Activated CD4-positive, alpha-beta T cell treated with anti-CD3 and anti-CD28 coated beads for 36 hours (primary cell): ENCODE data around the gene CTPS1. TPM values are rescaled to one million over a fixed set of nuclear protein-coding genes. Genes with fewer than 3 reads are reported as not detected.
A peak's percentile ranks its signal among the peaks of the same experiment; 100 is the strongest.

Source experiments
- ATAC-seq: fragments of 200-7000 bp; cut with Tn5 transposase; one replicate; pipeline ENCODE4 v1.10.0; 2021; ENCODE audit warnings: mild to moderate bottlenecking, moderate library complexity
- CTCF ChIA-PET: fragments of 350-600 bp; sonication (Branson Sonifier 250); formaldehyde crosslinking; loops from one replicate; lab custom pipeline; 2021; ENCODE audit warnings: antibody characterized with exemption; lab: Charles Lee
- POLR2A ChIA-PET: fragments of 350-600 bp; sonication (Branson Sonifier 250); formaldehyde crosslinking; loops from one replicate; lab custom pipeline; 2021; ENCODE audit warnings: antibody characterized with exemption, inconsistent platforms; lab: Charles Lee
- DNase-seq: peaks from one replicate; pipeline ENCODE4 v3.0.0-alpha.2; 2020
- H3K27ac Mint-ChIP-seq: one replicate; pipeline ENCODE4 v1.8.0; 2021; ENCODE audit warnings: mixed read lengths
- H3K27me3 Mint-ChIP-seq: one replicate; pipeline ENCODE4 v1.8.0; 2021; ENCODE audit warnings: mixed read lengths
- H3K36me3 Mint-ChIP-seq: one replicate; pipeline ENCODE4 v1.8.0; 2021; ENCODE audit warnings: low read depth, mixed read lengths
- H3K4me1 Mint-ChIP-seq: one replicate; pipeline ENCODE4 v1.8.0; 2021; ENCODE audit warnings: mixed read lengths
- H3K4me3 Mint-ChIP-seq: one replicate; pipeline ENCODE4 v1.8.0; 2021; ENCODE audit warnings: mild to moderate bottlenecking, moderate library complexity, mixed read lengths
- H3K9me3 Mint-ChIP-seq: one replicate; pipeline ENCODE4 v1.8.0; 2021; ENCODE audit warnings: low read depth, mixed read lengths
- intact Hi-C, 2 experiments: fragments of 100-400 bp; cut with DNase I in 1 of 2; cut with micrococcal nuclease in 1 of 2; formaldehyde crosslinking; loops; one replicate each; pipeline versions ENCODE4 v1.14.2 to v1.15.1; 2022 to 2024; cut with DNase I, micrococcal nuclease
- total RNA-seq, 2 experiments: library from RNA; stranded (reverse); gene quantifications; one replicate each; pipeline ENCODE4 v1.2.3, GENCODE V29; 2021

The CTPS1 gene
- total RNA-seq, 2 experiments from 2014 or later: 89.5 to 106 TPM

DNA sequence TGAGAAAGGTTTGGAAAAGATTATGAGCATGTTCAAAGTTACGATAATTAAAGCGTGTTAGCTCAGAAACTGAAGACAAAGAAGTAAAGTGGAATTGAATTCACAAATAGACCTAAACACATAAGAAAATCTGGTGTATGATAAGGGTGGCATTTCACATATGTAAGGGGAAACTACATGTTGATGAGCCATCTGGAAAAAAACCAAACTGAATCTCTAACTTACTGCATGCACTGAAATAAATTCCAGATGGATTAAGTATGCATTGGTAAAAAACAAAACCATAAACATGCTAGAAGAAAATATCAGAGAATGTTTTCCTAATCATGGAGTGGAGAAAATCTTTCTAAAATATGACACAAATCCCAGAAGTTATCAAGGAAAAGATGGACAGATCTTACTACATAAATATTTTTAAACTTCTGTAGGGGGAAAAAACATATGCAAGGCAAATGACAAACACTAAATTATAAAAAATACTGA is 34.0 kb upstream of the CTPS1 start:
- Mint-ChIP-seq H3K27me3 (peaks cover 9% of the 10 kb centered on the region), H3K4me1 (no peaks in the 10 kb centered on the region), H3K36me3 (no peaks in the 10 kb centered on the region), H3K9me3 (no peaks in the 10 kb centered on the region), H3K27ac (no peak overlapping the region), H3K4me3 (no peak overlapping the region)
- no peak for ATAC-seq
- POLR2A ChIA-PET: no interaction called here
- intact Hi-C loops: no loop called here
- no peak for DNase-seq
- CTCF ChIA-PET: interaction anchor here (0.7 to 12.3 kb wide), 2 partner anchors 7 to 170 kb away, joined by 3 to 140 read pairs; no protein-coding TSS in a partner anchor

DNA sequence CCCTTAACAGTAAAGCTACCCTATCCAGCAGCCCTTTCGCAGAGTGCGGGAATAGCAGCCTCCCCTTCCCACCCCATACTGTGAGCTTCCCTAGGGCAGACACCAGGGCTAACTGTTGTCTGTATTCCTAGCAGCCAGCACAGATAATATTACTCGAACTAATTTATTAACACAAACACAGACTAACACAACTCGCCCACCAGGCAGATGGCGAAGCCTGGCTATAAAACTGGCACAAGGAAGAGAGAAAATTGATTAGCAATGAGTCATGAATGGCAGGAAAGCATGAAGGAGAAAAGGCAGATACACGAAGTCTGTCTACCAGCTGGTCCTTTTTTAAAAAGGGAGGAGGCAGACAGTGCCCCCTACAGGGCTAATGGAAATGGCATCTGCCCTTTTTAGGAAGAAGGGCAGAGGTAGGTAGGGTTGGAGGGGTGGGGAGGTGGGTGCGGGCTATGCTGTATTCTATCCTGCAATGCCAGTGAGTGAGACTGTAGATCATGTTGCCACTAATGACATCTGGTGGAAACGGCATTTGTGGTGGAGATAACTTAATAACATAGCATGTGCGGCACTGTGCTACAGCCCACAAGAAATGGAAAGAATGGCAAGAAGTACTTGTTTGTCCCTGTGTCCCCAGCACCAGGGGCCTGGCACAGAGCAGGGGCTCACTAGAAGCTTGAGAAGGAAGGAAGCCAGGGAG is 30.6 kb upstream of the CTPS1 start:
- Mint-ChIP-seq H3K36me3 (no peaks in the 10 kb centered on the region), H3K4me3 (no peak overlapping the region), H3K27me3 (peaks cover 17% of the 10 kb centered on the region), H3K4me1 (no peaks in the 10 kb centered on the region), H3K27ac (no peak overlapping the region), H3K9me3 (no peaks in the 10 kb centered on the region)
- DNase-seq (peak; percentile 78), ATAC-seq (peak; percentile 85)
- ChIA-PET CTCF (interaction anchor here (0.5 to 11.1 kb wide), 27 partner anchors 9 to 466 kb away, joined by 3 to 140 read pairs (median 4); no protein-coding TSS in a partner anchor), POLR2A (no interaction called here)
- intact Hi-C loops: loop anchor here in 1 of 2 experiments (1.0 kb wide), 1 partner anchor 101 kb away; no protein-coding TSS in a partner anchor

DNA sequence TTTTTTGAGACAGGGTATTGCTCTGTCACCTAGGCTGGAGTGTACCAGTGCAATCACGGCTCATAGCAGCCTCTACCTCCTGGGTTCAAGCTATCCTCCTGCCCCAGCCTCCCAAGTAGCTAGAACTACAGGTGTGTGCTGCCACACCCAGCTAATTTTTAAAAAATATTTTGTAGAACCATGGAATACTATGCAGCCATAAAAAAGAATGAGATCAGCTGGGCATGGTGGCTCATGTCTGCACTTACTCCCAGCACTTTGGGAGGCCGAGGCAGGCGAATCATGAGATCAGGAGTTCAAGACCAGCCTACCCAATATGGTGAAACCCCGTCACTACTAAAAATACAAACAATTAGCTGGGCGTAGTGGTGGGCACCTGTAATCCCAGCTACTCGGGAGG is 29.9 kb upstream of the CTPS1 start:
- no peaks in the 10 kb centered on the region for H3K9me3 Mint-ChIP-seq
- intact Hi-C loops: loop anchor here in 1 of 2 experiments (1.0 kb wide), 1 partner anchor 101 kb away; no protein-coding TSS in a partner anchor
- H3K27ac Mint-ChIP-seq: no peak overlapping the region
- POLR2A ChIA-PET: no interaction called here
- DNase-seq (no peak), ATAC-seq (no peak)
- H3K36me3 Mint-ChIP-seq: no peaks in the 10 kb centered on the region
- H3K27me3 Mint-ChIP-seq: peaks cover 24% of the 10 kb centered on the region
- no peaks in the 10 kb centered on the region for H3K4me1 Mint-ChIP-seq
- no peak overlapping the region for H3K4me3 Mint-ChIP-seq
- CTCF ChIA-PET: interaction anchor here (0.5 to 11.1 kb wide), 22 partner anchors 9 to 465 kb away, joined by 3 to 140 read pairs (median 4); no protein-coding TSS in a partner anchor

DNA sequence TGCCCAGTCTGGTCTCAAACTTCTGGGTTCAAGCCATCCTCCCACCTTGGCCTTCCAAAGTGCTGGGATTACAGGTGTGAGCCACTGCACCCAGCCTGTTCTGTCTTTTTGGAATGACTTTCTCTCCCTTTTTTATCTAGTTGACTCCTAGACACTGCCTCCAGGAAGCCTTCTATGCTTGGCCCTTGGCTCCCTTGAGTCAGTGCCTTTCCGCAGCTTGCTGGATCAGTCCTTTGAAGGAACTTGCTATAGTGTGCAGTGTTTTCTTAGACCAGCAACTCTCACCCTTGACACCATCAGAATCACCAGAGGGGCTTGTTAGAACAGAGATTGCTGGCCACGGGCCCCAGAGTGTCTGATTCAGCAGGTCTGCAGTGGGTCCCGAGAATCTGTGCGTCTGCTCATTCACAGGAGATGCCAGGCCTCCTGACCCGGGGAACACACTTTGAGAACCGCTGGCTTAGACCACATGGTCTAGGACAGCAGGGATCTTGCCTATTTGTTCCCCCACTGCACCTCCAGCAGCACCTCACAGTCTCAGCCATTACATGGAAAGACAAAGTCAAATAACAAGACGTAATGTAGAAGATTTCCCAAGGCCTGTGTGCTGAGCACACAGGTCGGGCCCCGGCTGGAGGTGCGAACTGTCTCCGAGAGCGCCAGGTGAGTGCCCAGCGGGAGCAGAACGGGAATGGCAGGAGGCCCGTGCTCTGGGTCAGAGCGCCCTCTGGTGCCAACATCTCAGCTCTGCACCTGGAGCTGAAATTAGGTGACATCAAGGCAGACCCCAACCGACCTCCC is 27.4 kb upstream of the CTPS1 start:
- Mint-ChIP-seq H3K36me3 (no peaks in the 10 kb centered on the region), H3K27me3 (peaks cover 25% of the 10 kb centered on the region), H3K4me3 (no peak overlapping the region), H3K27ac (no peak overlapping the region), H3K9me3 (no peaks in the 10 kb centered on the region), H3K4me1 (no peaks in the 10 kb centered on the region)
- DNase-seq (peak; percentile 75), ATAC-seq (peak; percentile 72)
- CTCF ChIA-PET: interaction anchor here (0.5 to 11.1 kb wide), 54 partner anchors 9 to 995 kb away, joined by 3 to 140 read pairs (median 4); partner anchors contain the start of genes CITED4 and ZNF684
- intact Hi-C loops: loop anchor here (1.0 to 10.0 kb wide), 6 partner anchors 101 to 810 kb away; partner anchors contain the start of gene KCNQ4 (in 1 of the 2)
- POLR2A ChIA-PET: interaction anchor here (0.6 kb wide), 1 partner anchor 780 kb away, joined by 3 read pairs; no protein-coding TSS in a partner anchor

DNA sequence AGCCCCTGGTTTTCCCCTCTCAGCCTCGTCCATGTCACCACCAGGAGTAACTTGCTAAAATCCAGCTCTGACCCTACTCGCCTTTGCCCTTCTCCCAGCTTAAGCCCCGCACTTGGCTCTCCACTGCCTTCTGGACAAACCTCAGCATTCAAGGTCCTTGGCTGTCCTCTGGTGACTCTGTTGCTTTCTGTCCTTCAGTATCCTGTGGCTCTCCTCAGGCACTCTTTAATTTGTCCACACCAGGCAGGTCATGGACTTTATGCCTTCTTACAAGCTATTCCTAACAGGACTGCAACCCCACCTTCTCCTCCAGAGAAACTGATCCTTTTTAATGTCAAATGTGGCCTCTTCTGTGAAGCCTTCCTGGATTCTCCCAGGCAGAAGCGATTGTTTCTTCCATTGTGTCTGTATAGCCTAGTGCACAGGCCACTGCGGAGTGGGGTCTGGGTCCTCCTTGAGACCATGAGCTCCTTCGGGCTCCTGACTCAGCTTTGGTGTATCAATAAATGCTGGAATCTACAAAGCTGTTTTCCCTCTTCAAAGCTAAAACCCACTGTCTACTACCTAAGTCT is 26.7 kb upstream of the CTPS1 start:
- no peaks in the 10 kb centered on the region for H3K36me3 Mint-ChIP-seq
- no peak overlapping the region for H3K4me3 Mint-ChIP-seq
- POLR2A ChIA-PET: interaction anchor here (0.6 kb wide), 2 partner anchors 187 to 780 kb away, joined by 3 to 4 read pairs; no protein-coding TSS in a partner anchor
- CTCF ChIA-PET: interaction anchor here (0.5 to 11.1 kb wide), 47 partner anchors 9 to 995 kb away, joined by 3 to 140 read pairs (median 4); partner anchors contain the start of genes CITED4 and ZNF684
- intact Hi-C loops: loop anchor here (1.0 to 10.0 kb wide), 6 partner anchors 102 to 811 kb away; partner anchors contain the start of gene KCNQ4 (in 1 of the 2)
- no peaks in the 10 kb centered on the region for H3K4me1 Mint-ChIP-seq
- peaks cover 25% of the 10 kb centered on the region for H3K27me3 Mint-ChIP-seq
- no peaks in the 10 kb centered on the region for H3K9me3 Mint-ChIP-seq
- DNase-seq (no peak), ATAC-seq (no peak)
- H3K27ac Mint-ChIP-seq: no peak overlapping the region

DNA sequence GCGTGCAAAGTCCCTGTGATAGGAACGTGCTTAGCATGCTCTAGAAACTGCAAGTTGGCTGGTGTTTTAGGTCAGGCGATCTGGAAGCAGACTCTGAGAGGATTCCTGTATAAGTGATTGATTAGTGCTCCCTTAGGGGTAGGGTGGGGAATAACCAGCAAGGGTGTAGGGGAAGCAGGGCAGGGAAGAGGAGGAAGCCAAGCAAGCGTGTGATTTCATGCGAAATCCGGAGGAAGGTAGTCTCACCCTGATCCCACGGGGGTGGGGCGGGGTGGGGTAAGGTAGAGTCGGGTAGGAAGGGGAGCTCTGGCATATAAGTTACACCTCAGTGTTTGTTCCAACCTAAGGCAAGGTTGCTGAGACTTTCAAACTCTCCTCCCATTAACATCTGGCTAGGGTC is 24.9 kb upstream of the CTPS1 start:
- Mint-ChIP-seq H3K4me3 (no peak overlapping the region), H3K4me1 (no peaks in the 10 kb centered on the region), H3K9me3 (no peaks in the 10 kb centered on the region), H3K36me3 (no peaks in the 10 kb centered on the region), H3K27me3 (peaks cover 23% of the 10 kb centered on the region), H3K27ac (no peak overlapping the region)
- ChIA-PET CTCF (interaction anchor here (0.6 to 11.1 kb wide), 5 partner anchors 11 to 724 kb away, joined by 3 to 140 read pairs (median 3); no protein-coding TSS in a partner anchor), POLR2A (no interaction called here)
- intact Hi-C loops: loop anchor here (5.0 to 10.0 kb wide), 2 partner anchors 170 to 812 kb away; partner anchors contain the start of gene KCNQ4 (in 1 of the 2)
- DNase-seq: no peak
- no peak for ATAC-seq

DNA sequence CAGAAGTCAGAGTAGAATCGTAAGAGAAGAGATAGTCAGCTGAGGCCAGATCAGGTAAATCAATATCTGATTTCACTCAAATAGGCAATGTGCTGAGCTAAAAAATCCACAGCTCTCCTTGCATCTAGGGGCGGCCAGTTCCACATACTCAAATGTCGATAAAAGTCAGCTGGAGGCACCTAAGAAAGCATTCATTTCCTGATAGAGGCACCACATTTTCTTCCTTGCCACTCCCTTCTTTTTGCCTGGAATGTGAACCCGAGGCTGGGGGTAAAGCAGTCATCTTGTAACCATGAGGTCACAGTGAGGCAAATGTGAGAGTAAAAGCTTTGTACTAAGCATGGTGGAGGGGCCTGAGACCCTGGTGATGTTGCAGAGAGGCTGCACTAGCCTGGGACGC is 24.2 kb upstream of the CTPS1 start:
- intact Hi-C loops: loop anchor here in 1 of 2 experiments (10.0 kb wide), 1 partner anchor 170 kb away; the partner anchor contains the start of gene KCNQ4
- POLR2A ChIA-PET: no interaction called here
- no peak overlapping the region for H3K4me3 Mint-ChIP-seq

DNA sequence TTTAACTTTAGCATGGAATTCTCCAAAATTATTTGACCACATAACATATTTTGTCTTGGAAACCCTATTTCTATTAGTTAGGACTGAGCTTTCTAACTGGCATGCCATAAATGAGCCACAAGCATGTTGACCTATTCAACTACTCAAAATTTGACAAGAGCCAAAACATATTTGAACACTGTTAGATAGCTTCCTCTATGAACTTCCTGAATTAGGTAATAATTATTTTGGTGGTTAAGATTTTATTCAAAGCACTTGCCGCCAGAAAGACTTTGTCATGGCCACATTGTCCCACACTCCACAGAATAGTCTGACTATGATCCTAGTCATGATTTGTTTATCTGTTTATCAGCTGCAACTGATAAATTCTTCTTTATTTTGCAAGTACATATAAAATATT is 23.1 kb upstream of the CTPS1 start:
- ChIA-PET POLR2A (interaction anchor here (0.6 kb wide), 1 partner anchor 623 kb away, joined by 6 read pairs; no protein-coding TSS in a partner anchor), CTCF (interaction anchor here (1.5 to 11.1 kb wide), 2 partner anchors 16 to 112 kb away, joined by 3 to 140 read pairs; no protein-coding TSS in a partner anchor)
- Mint-ChIP-seq H3K4me1 (no peaks in the 10 kb centered on the region), H3K9me3 (no peaks in the 10 kb centered on the region), H3K4me3 (no peak overlapping the region), H3K27me3 (peaks cover 23% of the 10 kb centered on the region), H3K27ac (no peak overlapping the region), H3K36me3 (no peaks in the 10 kb centered on the region)
- intact Hi-C loops: loop anchor here in 1 of 2 experiments (10.0 kb wide), 1 partner anchor 172 kb away; the partner anchor contains the start of gene KCNQ4
- ATAC-seq (no peak), DNase-seq (no peak)

More for the DNA sequence above, 24.2 kb upstream of the CTPS1 start:
- CTCF ChIA-PET: interaction anchor here (0.9 to 11.1 kb wide), 4 partner anchors 10 to 725 kb away, joined by 3 to 140 read pairs (median 3); no protein-coding TSS in a partner anchor
- Mint-ChIP-seq H3K27me3 (peaks cover 23% of the 10 kb centered on the region), H3K9me3 (no peaks in the 10 kb centered on the region), H3K36me3 (no peaks in the 10 kb centered on the region), H3K4me1 (no peaks in the 10 kb centered on the region), H3K27ac (no peak overlapping the region)
- DNase-seq: no peak
- no peak for ATAC-seq

DNA sequence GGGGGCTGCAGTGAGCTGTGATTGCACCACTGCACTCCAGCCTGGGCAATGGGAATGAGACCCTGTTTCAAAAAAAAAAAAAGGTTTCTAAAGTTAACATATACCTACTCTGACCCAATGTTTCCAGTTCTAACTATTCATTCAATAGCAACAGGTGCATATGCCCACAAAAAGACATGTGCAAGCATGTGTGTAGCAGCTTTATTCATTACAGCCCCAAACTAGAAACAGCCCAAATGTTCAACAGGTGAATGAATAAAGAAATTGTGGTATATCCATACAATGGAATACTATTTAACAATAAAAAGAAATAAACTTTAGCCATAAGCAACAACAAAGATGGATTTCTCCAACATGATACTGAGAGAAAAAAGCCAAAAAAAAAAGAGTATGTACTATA is 21.3 kb upstream of the CTPS1 start:
- no peak overlapping the region for H3K27ac Mint-ChIP-seq
- no peak for ATAC-seq
- ChIA-PET CTCF (interaction anchor here (0.6 to 1.3 kb wide), 3 partner anchors 9 to 85 kb away, joined by 3 to 4 read pairs (median 3); no protein-coding TSS in a partner anchor), POLR2A (no interaction called here)
- H3K4me3 Mint-ChIP-seq: no peak overlapping the region
- no peaks in the 10 kb centered on the region for H3K4me1 Mint-ChIP-seq
- no peaks in the 10 kb centered on the region for H3K36me3 Mint-ChIP-seq
- peaks cover 17% of the 10 kb centered on the region for H3K27me3 Mint-ChIP-seq
- intact Hi-C loops: loop anchor here in 1 of 2 experiments (10.0 kb wide), 1 partner anchor 173 kb away; the partner anchor contains the start of gene KCNQ4
- no peak for DNase-seq
- no peaks in the 10 kb centered on the region for H3K9me3 Mint-ChIP-seq

DNA sequence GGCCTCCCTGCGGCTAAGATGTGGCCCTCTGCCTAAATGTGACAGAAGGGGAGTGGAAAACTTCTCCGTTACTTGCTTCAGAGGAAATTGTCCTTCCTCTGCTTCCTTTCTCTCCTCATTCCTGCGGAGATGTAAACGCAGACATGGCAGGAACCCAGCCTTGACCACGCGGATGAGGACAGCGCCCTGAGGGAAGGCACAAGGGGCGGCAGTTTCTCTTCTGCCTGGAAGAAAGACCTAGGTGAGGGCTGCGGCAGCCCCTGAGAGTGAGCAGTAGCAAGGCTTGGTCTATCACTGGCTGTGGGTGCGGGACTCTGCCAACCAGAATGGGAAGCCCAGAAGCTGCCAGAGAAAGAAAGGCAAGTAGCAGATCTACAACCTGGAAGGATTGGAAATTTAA is 14.0 kb upstream of the CTPS1 start:
- ATAC-seq (no peak), DNase-seq (no peak)
- H3K27me3 Mint-ChIP-seq: no peaks in the 10 kb centered on the region
- intact Hi-C loops: no loop called here
- no peaks in the 10 kb centered on the region for H3K36me3 Mint-ChIP-seq
- H3K4me1 Mint-ChIP-seq: no peaks in the 10 kb centered on the region
- no peak overlapping the region for H3K27ac Mint-ChIP-seq
- H3K9me3 Mint-ChIP-seq: no peaks in the 10 kb centered on the region
- no peak overlapping the region for H3K4me3 Mint-ChIP-seq
- POLR2A ChIA-PET: interaction anchor here (0.6 kb wide), 1 partner anchor 35 kb away, joined by 3 read pairs; no protein-coding TSS in a partner anchor
- CTCF ChIA-PET: interaction anchor here (0.6 to 0.8 kb wide), 3 partner anchors 10 to 201 kb away, joined by 3 to 4 read pairs (median 3); no protein-coding TSS in a partner anchor
